GM12872 (cell line): ENCODE measurements around the gene DLX3.

Experiments used
- TF ChIP-seq, protein P1 (sequence below): IDR thresholded peaks from 3 replicates; pipeline ENCODE4 v1.5.1; 2011; ENCODE audit warnings: low read depth, mild to moderate bottlenecking, low read length, moderate library complexity; ENCODE audit not compliant: insufficient read depth

DLX3 gene

DNA sequence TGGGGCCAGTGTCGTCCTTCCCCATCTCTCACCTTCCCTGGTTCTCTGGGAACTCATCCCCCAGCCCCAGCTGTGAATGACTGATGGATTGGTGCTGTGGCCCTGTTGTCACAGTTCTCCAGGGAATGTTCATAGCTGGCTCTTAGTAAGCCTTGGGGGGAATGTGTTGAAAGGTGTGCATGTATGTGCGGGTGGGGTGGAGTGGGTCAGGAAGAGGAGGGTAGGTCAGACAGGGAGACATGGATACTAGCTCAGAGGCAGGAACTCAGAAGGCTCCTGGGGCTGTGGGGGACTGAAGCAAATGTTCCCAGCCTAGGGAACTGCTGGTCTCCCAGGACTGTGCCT is 21.8 kb downstream of the DLX3 start:
- TF ChIP-seq, protein P1, sequence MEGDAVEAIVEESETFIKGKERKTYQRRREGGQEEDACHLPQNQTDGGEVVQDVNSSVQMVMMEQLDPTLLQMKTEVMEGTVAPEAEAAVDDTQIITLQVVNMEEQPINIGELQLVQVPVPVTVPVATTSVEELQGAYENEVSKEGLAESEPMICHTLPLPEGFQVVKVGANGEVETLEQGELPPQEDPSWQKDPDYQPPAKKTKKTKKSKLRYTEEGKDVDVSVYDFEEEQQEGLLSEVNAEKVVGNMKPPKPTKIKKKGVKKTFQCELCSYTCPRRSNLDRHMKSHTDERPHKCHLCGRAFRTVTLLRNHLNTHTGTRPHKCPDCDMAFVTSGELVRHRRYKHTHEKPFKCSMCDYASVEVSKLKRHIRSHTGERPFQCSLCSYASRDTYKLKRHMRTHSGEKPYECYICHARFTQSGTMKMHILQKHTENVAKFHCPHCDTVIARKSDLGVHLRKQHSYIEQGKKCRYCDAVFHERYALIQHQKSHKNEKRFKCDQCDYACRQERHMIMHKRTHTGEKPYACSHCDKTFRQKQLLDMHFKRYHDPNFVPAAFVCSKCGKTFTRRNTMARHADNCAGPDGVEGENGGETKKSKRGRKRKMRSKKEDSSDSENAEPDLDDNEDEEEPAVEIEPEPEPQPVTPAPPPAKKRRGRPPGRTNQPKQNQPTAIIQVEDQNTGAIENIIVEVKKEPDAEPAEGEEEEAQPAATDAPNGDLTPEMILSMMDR: no peak

DNA sequence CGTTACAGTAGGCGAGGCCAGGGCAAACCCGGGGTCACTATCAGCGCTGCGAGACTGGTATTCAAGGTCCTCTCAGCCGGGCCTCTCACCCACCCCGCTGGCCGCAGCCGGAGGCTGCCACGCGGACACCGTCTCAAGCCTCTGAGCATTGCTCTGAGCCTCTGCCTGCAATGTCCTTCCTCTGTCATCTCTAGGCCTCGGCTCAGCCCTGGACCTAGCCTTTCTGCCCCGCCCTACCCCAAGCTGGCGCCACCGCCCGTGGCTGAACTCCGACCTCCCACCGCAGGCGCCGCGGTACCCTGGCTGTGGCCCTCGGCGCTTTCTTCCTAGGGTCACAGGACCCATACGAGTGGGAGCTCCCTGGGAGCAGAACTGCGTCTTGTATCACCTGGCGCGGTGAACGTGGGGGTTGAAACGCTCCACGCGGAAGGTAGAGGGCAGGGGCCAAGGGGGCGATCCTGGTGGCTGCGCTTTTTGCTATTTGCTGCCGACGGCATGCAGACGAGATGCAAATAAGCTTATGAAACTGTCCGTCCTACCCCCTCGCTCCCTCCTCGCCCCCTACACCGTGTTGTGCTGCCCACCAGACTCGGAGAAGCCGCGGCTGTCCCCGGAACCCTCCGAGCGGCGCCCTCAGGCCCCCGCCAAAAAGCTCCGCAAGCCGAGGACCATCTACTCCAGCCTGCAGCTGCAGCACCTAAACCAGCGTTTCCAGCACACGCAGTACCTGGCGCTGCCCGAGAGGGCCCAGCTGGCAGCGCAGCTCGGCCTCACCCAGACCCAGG is 22.3 kb downstream of the DLX3 start:
- TF ChIP-seq, protein P1: no peak

DNA sequence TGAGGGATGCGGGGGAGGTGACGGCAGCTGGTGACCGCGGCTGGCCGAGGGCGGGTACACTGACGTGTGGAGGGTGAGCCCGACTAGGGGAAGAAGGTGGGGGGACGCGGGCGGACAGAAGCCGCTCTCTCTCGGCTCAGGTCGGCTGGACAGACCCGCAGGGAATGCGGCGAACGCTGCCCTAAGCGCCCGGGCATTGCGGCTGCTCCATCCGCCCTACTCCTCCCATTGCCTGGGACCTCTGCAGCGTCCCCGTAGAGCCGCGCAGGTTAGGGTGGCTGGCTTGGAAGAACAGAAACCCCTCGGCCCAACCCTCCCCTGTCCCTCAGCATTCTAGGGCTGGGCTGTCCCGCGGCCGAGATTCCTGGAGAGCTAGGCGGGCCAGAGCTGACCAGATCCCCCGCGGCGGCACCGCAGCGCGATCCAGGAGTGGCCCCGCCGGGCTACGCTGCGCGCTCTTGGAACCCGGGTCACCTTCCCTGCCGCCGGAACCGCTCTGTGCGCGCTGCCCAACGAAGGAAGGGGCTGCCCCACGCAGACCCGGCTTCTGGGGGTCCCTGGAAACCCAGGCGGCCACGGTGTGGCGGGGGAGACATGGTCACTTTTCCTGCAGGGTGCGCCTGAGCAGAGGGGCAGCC is 23.1 kb downstream of the DLX3 start:
- TF ChIP-seq, protein P1: no peak

DNA sequence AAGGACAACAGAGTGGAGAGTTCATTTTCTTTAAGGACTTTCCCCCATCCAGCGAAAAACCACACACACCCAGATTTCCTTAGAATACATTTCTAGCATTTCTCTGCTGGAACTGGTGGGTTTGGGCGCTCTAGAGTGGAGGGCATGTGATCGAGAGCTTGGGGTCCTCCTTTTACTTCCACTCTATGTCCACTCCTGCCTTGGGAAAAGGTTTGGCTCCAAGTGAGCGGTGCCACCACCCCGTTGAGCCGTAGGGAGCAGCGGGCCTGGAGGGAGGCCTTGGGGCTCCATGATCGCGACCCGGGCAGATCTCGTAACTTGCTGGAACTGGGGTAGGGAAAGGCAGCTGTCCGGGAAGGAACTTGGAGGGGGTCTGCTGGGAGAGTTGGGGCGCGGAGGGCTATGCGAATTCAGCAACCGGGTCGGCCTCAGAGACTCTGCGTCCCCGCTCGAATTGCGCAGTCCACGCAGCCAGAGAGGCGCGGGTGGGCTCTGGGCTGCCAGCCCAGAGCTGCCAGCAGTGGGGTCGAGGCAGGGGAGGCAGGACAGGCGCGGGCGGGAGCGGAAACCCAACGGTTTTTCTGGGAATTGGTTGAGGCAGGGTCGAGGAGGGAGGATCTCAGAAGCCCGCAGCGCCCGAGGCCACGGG is 23.7 kb downstream of the DLX3 start:
- TF ChIP-seq, protein P1: no peak

- TF ChIP-seq, protein P1: no peak
Observed at GRCh38 chr17:49970498-49970897, 24.5 kb downstream of the DLX3 start.

GRCh38 chr17:49969795-49970389 is 25.1 kb downstream of the DLX3 start:
- TF ChIP-seq, protein P1: no peak

GRCh38 chr17:49969134-49969759 is 25.8 kb downstream of the DLX3 start, which contains the start of gene DLX4:
TSS of gene DLX4 (plus strand) at chr17:49969190. CDS start at chr17:49969469, 279 bp downstream.
- TF ChIP-seq, protein P1: no peak
